GM21786 (cell line): Measurements from ENCODE around the gene AHDC1.
A peak's percentile ranks its signal among the peaks of the same experiment; 100 is the strongest.
"Not testable (repeated sequence)": the region's sequence is repeated elsewhere in the genome, so short reads cannot be mapped to it uniquely, and the experiment has no call there.

Experiments used
- ATAC-seq: cut with Tn5 transposase; IDR thresholded peaks from one replicate; pipeline ENCODE4 v1.9.1; 2021; ENCODE audit not compliant: unreplicated experiment

The AHDC1 gene

GRCh38 chr1:27517907-27518718 is 85.8 kb downstream of the AHDC1 start:
- no peak for ATAC-seq

GRCh38 chr1:27517301-27517700 is 86.6 kb downstream of the AHDC1 start:
- no peak for ATAC-seq

GRCh38 chr1:27515626-27516025 is 88.3 kb downstream of the AHDC1 start:
- no peak for ATAC-seq

GRCh38 chr1:27513958-27514357 is 90.0 kb downstream of the AHDC1 start:
- ATAC-seq, result no peak

- ATAC-seq, result no peak
Observed at GRCh38 chr1:27513528-27513927, 90.4 kb downstream of the AHDC1 start.

- ATAC-seq, result no peak
Observed at GRCh38 chr1:27509127-27510080, 94.5 kb downstream of the AHDC1 start.

- ATAC-seq, result no peak
Observed at GRCh38 chr1:27507960-27508665, 95.8 kb downstream of the AHDC1 start.

- ATAC-seq, result no peak
Observed at GRCh38 chr1:27506703-27507102, 97.2 kb downstream of the AHDC1 start.

- ATAC-seq, result no peak
Observed at GRCh38 chr1:27505420-27505680, 98.6 kb downstream of the AHDC1 start.

- no peak for ATAC-seq
Observed at GRCh38 chr1:27504588-27505419, 99.1 kb downstream of the AHDC1 start.

- no peak for ATAC-seq
Observed at GRCh38 chr1:27503844-27504587, 99.9 kb downstream of the AHDC1 start.

- no peak for ATAC-seq
Observed at GRCh38 chr1:27503033-27503432, 100.9 kb downstream of the AHDC1 start.

GRCh38 chr1:27501159-27501558 is 102.8 kb downstream of the AHDC1 start:
- not testable (repeated sequence) for ATAC-seq

GRCh38 chr1:27499142-27499541 is 104.8 kb downstream of the AHDC1 start:
- ATAC-seq, result no peak

- ATAC-seq, result no peak
Observed at GRCh38 chr1:27496604-27497155, 107.3 kb downstream of the AHDC1 start.

GRCh38 chr1:27492796-27493195 is 111.1 kb downstream of the AHDC1 start:
- no peak for ATAC-seq

GRCh38 chr1:27491748-27492700 is 111.9 kb downstream of the AHDC1 start:
- ATAC-seq, result no peak

- peak; percentile 75 for ATAC-seq
Observed at GRCh38 chr1:27489973-27490741, 113.8 kb downstream of the AHDC1 start, which contains the start of gene WASF2. Gene WASF2 (minus strand): TSS chr1:27490167. CDS start chr1:27428890, 61,277 bp downstream.
